DOHH2 (cell line): Measurements from ENCODE around the gene MED12L.

ENCODE experiments used
- EZH2phosphoT487 ChIP-seq: fragments of 200-600 bp; sonication (generic); IDR thresholded peaks from 2 replicates; pipeline ENCODE4 v1.6.1; 2017; ENCODE audit warnings: borderline replicate concordance, mild to moderate bottlenecking, antibody characterized with exemption, low read length, moderate library complexity, mixed read lengths
- TF ChIP-seq, protein P1 (sequence below): fragments of 200-600 bp; sonication (generic); IDR thresholded peaks from one replicate; pipeline ENCODE4 v1.5.1; 2014; ENCODE audit warnings: antibody characterized with exemption, mild to moderate bottlenecking, low read depth, low read length; ENCODE audit not compliant: poor library complexity, severe bottlenecking

- TF ChIP-seq, protein P1, sequence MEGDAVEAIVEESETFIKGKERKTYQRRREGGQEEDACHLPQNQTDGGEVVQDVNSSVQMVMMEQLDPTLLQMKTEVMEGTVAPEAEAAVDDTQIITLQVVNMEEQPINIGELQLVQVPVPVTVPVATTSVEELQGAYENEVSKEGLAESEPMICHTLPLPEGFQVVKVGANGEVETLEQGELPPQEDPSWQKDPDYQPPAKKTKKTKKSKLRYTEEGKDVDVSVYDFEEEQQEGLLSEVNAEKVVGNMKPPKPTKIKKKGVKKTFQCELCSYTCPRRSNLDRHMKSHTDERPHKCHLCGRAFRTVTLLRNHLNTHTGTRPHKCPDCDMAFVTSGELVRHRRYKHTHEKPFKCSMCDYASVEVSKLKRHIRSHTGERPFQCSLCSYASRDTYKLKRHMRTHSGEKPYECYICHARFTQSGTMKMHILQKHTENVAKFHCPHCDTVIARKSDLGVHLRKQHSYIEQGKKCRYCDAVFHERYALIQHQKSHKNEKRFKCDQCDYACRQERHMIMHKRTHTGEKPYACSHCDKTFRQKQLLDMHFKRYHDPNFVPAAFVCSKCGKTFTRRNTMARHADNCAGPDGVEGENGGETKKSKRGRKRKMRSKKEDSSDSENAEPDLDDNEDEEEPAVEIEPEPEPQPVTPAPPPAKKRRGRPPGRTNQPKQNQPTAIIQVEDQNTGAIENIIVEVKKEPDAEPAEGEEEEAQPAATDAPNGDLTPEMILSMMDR, result no peak
- TF ChIP-seq EZH2phosphoT487, result no peak
These were observed 346.5 kb downstream of the MED12L start for GRCh38 chr3:151431940-151432339.
